ENCODE results near the gene ENTREP1.
"Not testable (repeated sequence)": the region's sequence is repeated elsewhere in the genome, so short reads cannot be mapped to it uniquely, and the experiment has no call there.

The ENTREP1 gene

GRCh38 chr9:69303331-69303730, 21.7 kb upstream of the ENTREP1 start:
- Histone ChIP-seq H3K27me3 (ENCODE audit: control insufficient read depth, insufficient read depth, low read length) (no peaks in the 10 kb centered on the region), H3K9me3 (ENCODE audit: control insufficient read depth, low read length) (no peaks in the 10 kb centered on the region), H3K36me3 (ENCODE audit: control insufficient read depth, insufficient read depth, low read length) (no peaks in the 10 kb centered on the region), H3K4me3 (ENCODE audit: low read length) (no peak overlapping the region), H3K9ac (ENCODE audit: low read length) (no peak overlapping the region), H3K4me1 (ENCODE audit: control insufficient read depth, insufficient read depth, low read length) (no peaks in the 10 kb centered on the region)

- H3K9ac ChIP-seq (ENCODE audit: low read length); H3K4me1 ChIP-seq (ENCODE audit: control insufficient read depth, insufficient read depth, low read length); H3K4me3 ChIP-seq (ENCODE audit: low read length); H3K9me3 ChIP-seq (ENCODE audit: control insufficient read depth, low read length); H3K27me3 ChIP-seq (ENCODE audit: control insufficient read depth, insufficient read depth, low read length); H3K36me3 ChIP-seq (ENCODE audit: control insufficient read depth, insufficient read depth, low read length): not testable (repeated sequence)
Observed at GRCh38 chr9:69306895-69307445, 18.0 kb upstream of the ENTREP1 start.

- Histone ChIP-seq H3K36me3 (ENCODE audit: control insufficient read depth, insufficient read depth, low read length) (no peaks in the 10 kb centered on the region), H3K4me1 (ENCODE audit: control insufficient read depth, insufficient read depth, low read length) (no peaks in the 10 kb centered on the region), H3K27me3 (ENCODE audit: control insufficient read depth, insufficient read depth, low read length) (no peaks in the 10 kb centered on the region), H3K9me3 (ENCODE audit: control insufficient read depth, low read length) (no peaks in the 10 kb centered on the region), H3K9ac (ENCODE audit: low read length) (no peak overlapping the region), H3K4me3 (ENCODE audit: low read length) (no peak overlapping the region)
Observed at GRCh38 chr9:69307446-69308205, 17.4 kb upstream of the ENTREP1 start.

- Histone ChIP-seq H3K36me3 (ENCODE audit: control insufficient read depth, insufficient read depth, low read length) (no peaks in the 10 kb centered on the region), H3K9me3 (ENCODE audit: control insufficient read depth, low read length) (no peaks in the 10 kb centered on the region), H3K27me3 (ENCODE audit: control insufficient read depth, insufficient read depth, low read length) (no peaks in the 10 kb centered on the region), H3K9ac (ENCODE audit: low read length) (no peak overlapping the region), H3K4me3 (ENCODE audit: low read length) (no peak overlapping the region), H3K4me1 (ENCODE audit: control insufficient read depth, insufficient read depth, low read length) (no peaks in the 10 kb centered on the region)
Observed at GRCh38 chr9:69308206-69308931, 16.6 kb upstream of the ENTREP1 start.

DNA sequence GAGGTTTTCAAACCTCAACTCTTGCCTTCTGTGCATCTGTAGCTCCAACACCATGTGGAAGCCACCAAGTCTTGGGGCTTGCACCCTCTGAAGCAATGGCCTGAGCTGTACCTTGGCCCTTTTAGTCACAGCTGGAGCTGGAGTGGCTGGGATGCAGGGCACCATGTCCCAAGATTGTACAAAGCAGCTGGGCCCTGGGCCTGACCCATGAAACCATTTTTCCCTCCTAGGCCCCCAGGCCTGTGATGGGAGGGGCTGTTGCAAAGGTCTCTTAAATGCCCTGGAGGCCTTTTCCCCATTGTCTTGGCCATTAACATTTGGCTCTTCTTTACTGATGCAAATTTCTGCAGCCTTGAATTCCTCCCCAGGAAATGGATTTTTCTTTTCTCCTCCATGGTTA, 11.8 kb upstream of the ENTREP1 start:
- Histone ChIP-seq H3K4me1 (ENCODE audit: control insufficient read depth, insufficient read depth, low read length) (no peaks in the 10 kb centered on the region), H3K4me3 (ENCODE audit: low read length) (no peak overlapping the region), H3K9ac (ENCODE audit: low read length) (no peak overlapping the region), H3K9me3 (ENCODE audit: control insufficient read depth, low read length) (no peaks in the 10 kb centered on the region), H3K27me3 (ENCODE audit: control insufficient read depth, insufficient read depth, low read length) (no peaks in the 10 kb centered on the region), H3K36me3 (ENCODE audit: control insufficient read depth, insufficient read depth, low read length) (no peaks in the 10 kb centered on the region)

DNA sequence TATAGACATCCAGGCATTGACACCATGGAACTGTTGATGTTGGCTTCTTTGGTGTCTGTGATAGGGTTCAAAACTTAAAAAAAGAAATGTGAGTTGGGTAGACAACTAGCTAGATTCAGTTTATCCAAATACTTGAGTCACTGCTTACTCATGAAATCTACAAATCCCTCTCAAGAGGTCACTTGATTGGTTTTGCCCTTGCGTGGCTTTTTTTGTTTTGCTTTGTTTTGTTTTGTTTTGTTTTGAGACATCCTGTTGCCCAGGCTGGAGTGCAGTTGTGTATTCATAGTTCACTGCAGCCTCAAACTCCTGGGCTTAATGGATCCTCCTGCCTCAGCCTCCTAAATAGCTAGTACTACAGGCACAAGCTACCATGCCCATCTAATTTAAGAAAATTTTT, 10.5 kb upstream of the ENTREP1 start:
- Histone ChIP-seq H3K4me3 (ENCODE audit: low read length) (no peak overlapping the region), H3K36me3 (ENCODE audit: control insufficient read depth, insufficient read depth, low read length) (no peaks in the 10 kb centered on the region), H3K27me3 (ENCODE audit: control insufficient read depth, insufficient read depth, low read length) (no peaks in the 10 kb centered on the region), H3K4me1 (ENCODE audit: control insufficient read depth, insufficient read depth, low read length) (no peaks in the 10 kb centered on the region), H3K9ac (ENCODE audit: low read length) (no peak overlapping the region), H3K9me3 (ENCODE audit: control insufficient read depth, low read length) (no peaks in the 10 kb centered on the region)

- H3K4me3 ChIP-seq (ENCODE audit: low read length): no peak overlapping the region
- H3K9me3 ChIP-seq (ENCODE audit: control insufficient read depth, low read length): no peaks in the 10 kb centered on the region
- no peak overlapping the region for H3K9ac ChIP-seq (ENCODE audit: low read length)
- no peaks in the 10 kb centered on the region for H3K36me3 ChIP-seq (ENCODE audit: control insufficient read depth, insufficient read depth, low read length)
- H3K4me1 ChIP-seq (ENCODE audit: control insufficient read depth, insufficient read depth, low read length): peaks cover 4% of the 10 kb centered on the region
- no peaks in the 10 kb centered on the region for H3K27me3 ChIP-seq (ENCODE audit: control insufficient read depth, insufficient read depth, low read length)
Observed at GRCh38 chr9:69317081-69317480, 7.9 kb upstream of the ENTREP1 start.

- no peak overlapping the region for H3K9ac ChIP-seq (ENCODE audit: low read length)
- peaks cover 4% of the 10 kb centered on the region for H3K4me1 ChIP-seq (ENCODE audit: control insufficient read depth, insufficient read depth, low read length)
- no peaks in the 10 kb centered on the region for H3K27me3 ChIP-seq (ENCODE audit: control insufficient read depth, insufficient read depth, low read length)
- H3K36me3 ChIP-seq (ENCODE audit: control insufficient read depth, insufficient read depth, low read length): no peaks in the 10 kb centered on the region
- no peaks in the 10 kb centered on the region for H3K9me3 ChIP-seq (ENCODE audit: control insufficient read depth, low read length)
- no peak overlapping the region for H3K4me3 ChIP-seq (ENCODE audit: low read length)
Observed at GRCh38 chr9:69317894-69318293, 7.1 kb upstream of the ENTREP1 start.

GRCh38 chr9:69319324-69320025, 5.5 kb upstream of the ENTREP1 start:
- H3K36me3 ChIP-seq (ENCODE audit: control insufficient read depth, insufficient read depth, low read length): no peaks in the 10 kb centered on the region
- no peaks in the 10 kb centered on the region for H3K9me3 ChIP-seq (ENCODE audit: control insufficient read depth, low read length)

DNA sequence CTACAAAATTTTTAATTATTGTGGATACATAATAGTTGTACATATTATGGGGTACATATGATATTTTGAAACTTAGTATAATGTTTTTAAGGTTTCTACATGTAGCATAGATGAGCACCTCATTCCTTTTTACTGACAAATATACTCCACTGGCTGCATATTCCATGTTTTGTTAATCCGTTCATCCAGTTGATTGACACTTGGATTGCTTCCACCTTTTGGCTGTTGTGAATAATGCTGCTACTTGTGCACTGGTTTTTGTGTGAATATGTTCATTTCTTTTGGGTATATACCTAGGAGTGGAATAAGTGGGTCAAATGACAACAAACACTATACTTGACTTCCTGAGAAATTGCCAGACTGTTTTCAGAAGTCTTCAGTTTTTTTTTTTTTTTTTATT, 2.8 kb upstream of the ENTREP1 start:
- peaks cover 12% of the 10 kb centered on the region for H3K4me1 ChIP-seq (ENCODE audit: control insufficient read depth, insufficient read depth, low read length)
- H3K9me3 ChIP-seq (ENCODE audit: control insufficient read depth, low read length): no peaks in the 10 kb centered on the region

More at GRCh38 chr9:69319324-69320025, 5.5 kb upstream of the ENTREP1 start:
- Histone ChIP-seq H3K4me3 (ENCODE audit: low read length) (no peak overlapping the region), H3K4me1 (ENCODE audit: control insufficient read depth, insufficient read depth, low read length) (peaks cover 4% of the 10 kb centered on the region), H3K9ac (ENCODE audit: low read length) (no peak overlapping the region), H3K27me3 (ENCODE audit: control insufficient read depth, insufficient read depth, low read length) (peaks cover 2% of the 10 kb centered on the region)

GRCh38 chr9:69323861-69324260, 1.2 kb upstream of the ENTREP1 start:
- Histone ChIP-seq H3K27me3 (ENCODE audit: control insufficient read depth, insufficient read depth, low read length) (peaks cover 9% of the 10 kb centered on the region), H3K36me3 (ENCODE audit: control insufficient read depth, insufficient read depth, low read length) (no peaks in the 10 kb centered on the region), H3K4me3 (ENCODE audit: low read length) (no peak overlapping the region), H3K9me3 (ENCODE audit: control insufficient read depth, low read length) (no peaks in the 10 kb centered on the region), H3K4me1 (ENCODE audit: control insufficient read depth, insufficient read depth, low read length) (peaks cover 12% of the 10 kb centered on the region), H3K9ac (ENCODE audit: low read length) (no peak overlapping the region)

More for the DNA sequence above, 2.8 kb upstream of the ENTREP1 start:
- Histone ChIP-seq H3K36me3 (ENCODE audit: control insufficient read depth, insufficient read depth, low read length) (no peaks in the 10 kb centered on the region), H3K4me3 (ENCODE audit: low read length) (no peak overlapping the region), H3K9ac (ENCODE audit: low read length) (no peak overlapping the region), H3K27me3 (ENCODE audit: control insufficient read depth, insufficient read depth, low read length) (peaks cover 9% of the 10 kb centered on the region)
